KMS-11 (cell line): Measurements from ENCODE around the gene MTG1.

ENCODE experiments used
- H2AFZ ChIP-seq: fragments of 200-600 bp; sonication (generic); 2 replicates; pipeline ENCODE4 v1.6.1; 2016; ENCODE audit warnings: antibody characterized with exemption, mixed run types, low read depth
- H3K27ac ChIP-seq: fragments of 200-600 bp; sonication (generic); 2 replicates; pipeline ENCODE4 v1.6.1; 2016; ENCODE audit warnings: mild to moderate bottlenecking, mixed run types
- H3K27me3 ChIP-seq: fragments of 200-600 bp; sonication (generic); 2 replicates; pipeline ENCODE4 v1.6.1; 2017; ENCODE audit warnings: mild to moderate bottlenecking, low read depth, mixed run types, moderate library complexity; ENCODE audit not compliant: insufficient read depth
- H3K36me3 ChIP-seq: fragments of 200-600 bp; sonication (generic); 2 replicates; pipeline ENCODE4 v1.6.1; 2017; ENCODE audit warnings: mild to moderate bottlenecking, mixed run types; ENCODE audit not compliant: insufficient read depth
- H3K4me1 ChIP-seq: fragments of 200-600 bp; sonication (generic); 2 replicates; pipeline ENCODE4 v1.6.1; 2016; ENCODE audit warnings: mild to moderate bottlenecking, low read depth, mixed run types; ENCODE audit not compliant: poor library complexity, severe bottlenecking
- H3K4me2 ChIP-seq: fragments of 200-600 bp; sonication (generic); 2 replicates; pipeline ENCODE4 v1.7.0; 2016; ENCODE audit warnings: mild to moderate bottlenecking, mixed run types
- H3K4me3 ChIP-seq: fragments of 200-600 bp; sonication (generic); IDR thresholded peaks from 2 replicates; pipeline ENCODE4 v1.6.1; 2017; ENCODE audit warnings: low read depth, low read length, mixed read lengths; ENCODE audit not compliant: insufficient read depth
- H3K79me2 ChIP-seq: fragments of 200-600 bp; sonication (generic); 2 replicates; pipeline ENCODE4 v1.6.1; 2016; ENCODE audit warnings: low read depth, mixed run types; ENCODE audit not compliant: insufficient read depth
- H3K9ac ChIP-seq: fragments of 200-600 bp; sonication (generic); 2 replicates; pipeline ENCODE4 v1.6.1; 2016; ENCODE audit warnings: mild to moderate bottlenecking, mixed run types
- H4K20me1 ChIP-seq: fragments of 200-600 bp; sonication (generic); 2 replicates; pipeline ENCODE4 v1.6.1; 2016; ENCODE audit warnings: mild to moderate bottlenecking, mixed run types; ENCODE audit not compliant: insufficient read depth
- TF ChIP-seq, protein P1 (sequence below): fragments of 200-600 bp; sonication (generic); conservative IDR thresholded peaks from 2 replicates; pipeline ENCODE4 v1.6.1; 2017; ENCODE audit warnings: low read depth, mild to moderate bottlenecking, antibody characterized with exemption, low read length, moderate library complexity, mixed read lengths

MTG1 gene

DNA sequence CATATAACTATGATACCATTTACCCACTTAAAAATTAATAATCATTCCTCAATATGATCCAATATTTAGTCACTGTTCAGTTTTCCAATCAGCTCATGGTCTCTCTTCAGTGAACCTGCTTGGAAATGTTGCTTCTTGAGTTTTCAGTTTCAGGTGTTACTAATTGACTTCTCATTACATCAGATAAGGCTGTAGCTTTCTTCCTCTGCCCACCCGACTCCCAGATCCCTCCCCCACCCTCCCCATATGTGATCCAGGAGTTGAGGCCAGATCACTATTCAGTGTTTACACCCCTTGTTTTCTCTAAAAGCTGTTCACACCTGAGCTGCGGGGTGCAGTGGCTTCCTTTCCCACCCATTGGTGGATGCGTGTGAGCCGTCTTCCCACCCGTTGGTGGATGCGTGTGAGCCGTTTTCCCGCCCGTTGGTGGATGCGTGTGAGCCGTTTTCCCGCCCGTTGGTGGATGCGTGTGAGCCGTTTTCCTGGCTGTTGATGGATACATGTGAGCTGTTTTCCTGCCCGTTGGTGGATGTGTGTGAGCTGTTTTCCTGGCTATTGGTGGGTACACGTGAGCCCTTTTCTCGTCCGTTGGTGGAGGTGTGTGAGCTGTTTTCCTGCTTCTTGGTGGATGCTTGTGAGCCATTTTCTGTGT is 3.2 kb upstream of the MTG1 start:
- Histone ChIP-seq H3K4me3 (no peak overlapping the region), H3K27me3 (no peaks in the 10 kb centered on the region), H3K79me2 (peaks cover 15% of the 10 kb centered on the region; the same call in 1 of the 2 replicates), H3K4me2 (peak overlapping the region; percentile 91), H4K20me1 (no peaks in the 10 kb centered on the region), H3K4me1 (peaks cover 50% of the 10 kb centered on the region), H2AFZ (0 out of 2 replicates have a peak overlapping the region, but pooled peaks have one; percentile 68), H3K9ac (peak overlapping the region; percentile 71; the same call in 1 of the 2 replicates), H3K27ac (peak overlapping the region; percentile 92), H3K36me3 (no peaks in the 10 kb centered on the region)
- TF ChIP-seq, protein P1, sequence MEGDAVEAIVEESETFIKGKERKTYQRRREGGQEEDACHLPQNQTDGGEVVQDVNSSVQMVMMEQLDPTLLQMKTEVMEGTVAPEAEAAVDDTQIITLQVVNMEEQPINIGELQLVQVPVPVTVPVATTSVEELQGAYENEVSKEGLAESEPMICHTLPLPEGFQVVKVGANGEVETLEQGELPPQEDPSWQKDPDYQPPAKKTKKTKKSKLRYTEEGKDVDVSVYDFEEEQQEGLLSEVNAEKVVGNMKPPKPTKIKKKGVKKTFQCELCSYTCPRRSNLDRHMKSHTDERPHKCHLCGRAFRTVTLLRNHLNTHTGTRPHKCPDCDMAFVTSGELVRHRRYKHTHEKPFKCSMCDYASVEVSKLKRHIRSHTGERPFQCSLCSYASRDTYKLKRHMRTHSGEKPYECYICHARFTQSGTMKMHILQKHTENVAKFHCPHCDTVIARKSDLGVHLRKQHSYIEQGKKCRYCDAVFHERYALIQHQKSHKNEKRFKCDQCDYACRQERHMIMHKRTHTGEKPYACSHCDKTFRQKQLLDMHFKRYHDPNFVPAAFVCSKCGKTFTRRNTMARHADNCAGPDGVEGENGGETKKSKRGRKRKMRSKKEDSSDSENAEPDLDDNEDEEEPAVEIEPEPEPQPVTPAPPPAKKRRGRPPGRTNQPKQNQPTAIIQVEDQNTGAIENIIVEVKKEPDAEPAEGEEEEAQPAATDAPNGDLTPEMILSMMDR = no peak

DNA sequence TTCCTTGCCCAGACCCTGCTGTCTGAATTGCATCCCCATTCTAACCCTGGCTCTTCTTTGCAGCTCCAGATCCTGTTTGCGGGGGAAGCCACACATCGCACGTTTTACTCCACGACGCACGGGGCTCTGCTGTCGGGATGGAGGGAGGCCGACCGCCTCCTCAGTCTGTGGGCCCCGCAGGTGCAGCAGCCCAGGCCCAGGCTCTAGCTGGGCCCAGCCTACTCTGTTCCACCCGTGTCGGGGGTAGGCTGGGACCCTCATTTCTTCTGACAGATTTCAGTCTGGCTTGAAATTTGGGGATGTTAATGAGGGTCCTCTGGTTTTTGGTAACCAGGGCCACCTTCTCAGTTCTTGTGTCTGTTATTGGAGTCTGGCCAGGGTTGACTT is 2.7 kb upstream of the MTG1 start:
- Histone ChIP-seq H3K27me3 (no peaks in the 10 kb centered on the region), H2AFZ (no peak overlapping the region), H4K20me1 (no peaks in the 10 kb centered on the region), H3K36me3 (no peaks in the 10 kb centered on the region), H3K4me3 (no peak overlapping the region), H3K79me2 (peaks cover 17% of the 10 kb centered on the region; the same call in 1 of the 2 replicates), H3K4me1 (peaks cover 50% of the 10 kb centered on the region), H3K4me2 (0 out of 2 replicates have a peak overlapping the region, but pooled peaks have one; percentile 91), H3K27ac (peak overlapping the region; percentile 92; the same call in 1 of the 2 replicates), H3K9ac (no peak overlapping the region)
- TF ChIP-seq, protein P1 = no peak

DNA sequence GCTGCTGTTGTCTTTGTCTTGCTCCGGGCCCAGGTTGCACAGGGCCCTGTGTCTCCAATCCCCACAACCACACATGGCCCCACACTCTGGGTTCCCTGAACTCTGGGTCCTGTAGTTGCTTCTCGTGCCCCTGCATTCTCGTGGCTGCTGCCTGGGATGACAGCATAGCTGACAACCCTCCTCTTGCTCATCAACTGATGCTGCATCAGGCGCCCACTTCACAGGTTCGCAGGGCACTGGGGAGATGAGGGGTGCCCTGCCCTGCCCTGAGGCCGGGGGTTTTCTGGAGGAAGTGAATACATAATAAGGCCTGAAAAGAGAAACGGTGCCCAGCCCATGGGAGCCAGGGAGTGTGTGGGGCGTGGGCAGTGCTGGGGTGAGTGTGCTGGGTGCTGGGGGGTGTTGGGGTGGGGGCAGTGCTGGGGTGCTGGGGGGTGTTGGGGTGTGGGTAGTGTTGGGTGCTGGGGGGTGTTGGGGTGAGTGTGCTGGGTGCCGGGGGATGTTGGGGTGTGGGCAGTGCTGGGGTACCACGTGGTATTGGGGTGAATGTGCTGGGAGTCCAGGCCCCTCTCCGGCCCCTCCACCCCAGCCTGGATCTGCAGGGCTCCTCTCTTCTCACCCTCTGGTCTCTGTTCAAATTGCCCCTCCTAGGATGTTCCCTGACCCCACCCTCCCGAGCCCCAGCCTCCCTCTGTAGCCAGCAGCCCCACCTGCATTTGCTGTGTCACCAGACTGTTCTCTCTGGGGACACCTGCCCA is 2.0 kb upstream of the MTG1 start:
- Histone ChIP-seq H3K27me3 (no peaks in the 10 kb centered on the region), H3K36me3 (no peaks in the 10 kb centered on the region)

DNA sequence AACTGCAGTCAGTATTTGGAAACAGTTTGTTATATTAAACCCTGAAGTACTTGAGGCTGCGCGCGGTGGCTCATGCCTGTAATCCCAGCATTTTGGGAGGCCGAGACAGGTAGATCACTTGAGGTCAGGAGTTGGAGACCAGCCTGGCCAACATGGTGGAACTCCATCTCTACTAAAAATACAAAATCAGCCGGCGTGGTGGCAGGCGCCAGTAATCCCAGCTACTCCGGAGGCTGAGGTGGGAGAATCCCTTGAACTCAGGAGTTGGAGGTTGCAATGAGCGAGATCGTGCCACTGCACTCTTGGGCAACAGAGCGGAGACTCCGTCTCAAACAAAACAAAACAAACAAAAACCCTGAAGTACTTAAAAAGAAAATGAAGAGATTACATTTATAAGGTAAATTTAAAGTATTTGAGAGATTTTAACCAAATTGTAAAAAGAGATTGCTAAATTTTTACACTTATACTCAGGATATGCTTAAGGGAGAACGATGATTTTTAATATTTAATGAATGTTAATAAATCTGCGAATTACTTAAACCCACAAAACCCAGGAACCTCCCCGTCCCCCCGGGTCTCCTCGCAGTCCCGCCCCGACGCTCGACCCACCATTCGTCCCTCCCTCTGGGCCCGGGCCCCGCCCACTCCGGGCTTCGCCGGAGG is 425 bp upstream of the MTG1 start:
- Histone ChIP-seq H3K4me3 (no peak overlapping the region), H3K4me2 (peak overlapping the region; percentile 43; the same call in 1 of the 2 replicates), H2AFZ (peak overlapping the region; percentile 0; the same call in 1 of the 2 replicates), H3K27ac (no peak overlapping the region), H4K20me1 (no peaks in the 10 kb centered on the region), H3K79me2 (peaks cover 17% of the 10 kb centered on the region; the same call in 1 of the 2 replicates), H3K9ac (peak overlapping the region; percentile 99; the same call in 1 of the 2 replicates), H3K36me3 (no peaks in the 10 kb centered on the region), H3K27me3 (no peaks in the 10 kb centered on the region), H3K4me1 (peaks cover 40% of the 10 kb centered on the region)
- TF ChIP-seq, protein P1 = no peak

More for the DNA sequence above, 2.0 kb upstream of the MTG1 start:
- no peak overlapping the region for H3K4me3 ChIP-seq
- peaks cover 17% of the 10 kb centered on the region; the same call in 1 of the 2 replicates for H3K79me2 ChIP-seq
- H3K4me2 ChIP-seq = no peak overlapping the region
- H2AFZ ChIP-seq = no peak overlapping the region
- no peak overlapping the region; the same call in 1 of the 2 replicates for H3K27ac ChIP-seq
- H3K4me1 ChIP-seq = peaks cover 50% of the 10 kb centered on the region
- TF ChIP-seq, protein P1 = no peak
- no peaks in the 10 kb centered on the region for H4K20me1 ChIP-seq
- H3K9ac ChIP-seq = no peak overlapping the region
